IMR-90 (cell line): ENCODE results near the gene HYAL3. TPM values are rescaled to one million over a fixed set of nuclear protein-coding genes. Genes with fewer than 3 reads are reported as not detected.

Experiments used
- ATAC-seq: fragments of 200-7000 bp; cut with Tn5 transposase; 2 replicates; pipeline ENCODE4 v1.9.1; 2020; ENCODE audit warnings: low read depth, mild to moderate bottlenecking, moderate library complexity
- BruUV-seq: library from RNA; stranded (reverse); fragments of 400-500 nt; replicated peaks from 2 replicates; lab custom pipeline; 2021; lab: Mats Ljungman, UMichigan
- CTCF ChIA-PET: fragments of 300-600 bp; formaldehyde crosslinking; extraction: SDS; loops from one replicate; lab custom pipeline; 2021; ENCODE audit warnings: antibody characterized with exemption; lab: Yijun Ruan, JAX
- POLR2A ChIA-PET: fragments of 300-600 bp; sonication (Branson Sonifier 250); formaldehyde crosslinking; loops from one replicate; lab custom pipeline; 2022; ENCODE audit warnings: antibody characterized with exemption; ENCODE audit not compliant: unreplicated experiment; lab: Charles Lee
- DNase-seq: peaks from one replicate; pipeline ENCODE4 v3.0.0; 2013
- H2AFZ ChIP-seq: replicated peaks from 2 replicates; pipeline ENCODE3; 2013; ENCODE audit warnings: low read length, mild to moderate bottlenecking; ENCODE audit not compliant: poor library complexity
- H2AK5ac ChIP-seq: 2 replicates; pipeline ENCODE4 v1.6.1; 2013; ENCODE audit warnings: low read depth, low read length, inconsistent platforms
- H2AK9ac ChIP-seq: replicated peaks from 2 replicates; pipeline ENCODE3; 2013; ENCODE audit warnings: mild to moderate bottlenecking, low read depth, low read length, moderate library complexity; ENCODE audit not compliant: poor library complexity
- H2BK120ac ChIP-seq: 2 replicates; pipeline ENCODE4 v1.6.1; 2013; ENCODE audit warnings: low read depth, low read length, inconsistent platforms
- H2BK15ac ChIP-seq: 3 replicates; pipeline ENCODE4 v1.6.1; 2013; ENCODE audit warnings: low read depth, low read length, inconsistent platforms
- H2BK20ac ChIP-seq: 2 replicates; pipeline ENCODE4 v1.6.1; 2013; ENCODE audit warnings: low read depth, mild to moderate bottlenecking, inconsistent platforms, low read length, moderate library complexity
- H2BK5ac ChIP-seq: 2 replicates; pipeline ENCODE4 v1.6.1; 2013; ENCODE audit warnings: mild to moderate bottlenecking, low read depth, low read length, inconsistent platforms; ENCODE audit not compliant: poor library complexity, severe bottlenecking
- H3K14ac ChIP-seq: replicated peaks from 2 replicates; pipeline ENCODE4 v1.6.1; 2013; ENCODE audit warnings: low read depth, low read length, inconsistent platforms
- H3K18ac ChIP-seq: 2 replicates; pipeline ENCODE4 v1.6.1; 2013; ENCODE audit warnings: low read depth, low read length, control low read depth
- H3K23ac ChIP-seq: 2 replicates; pipeline ENCODE4 v1.6.1; 2013; ENCODE audit warnings: low read depth, low read length, inconsistent platforms
- H3K27ac ChIP-seq: 2 replicates; pipeline ENCODE4 v1.5.1; 2013; ENCODE audit warnings: mild to moderate bottlenecking, control low read depth, low read length; ENCODE audit not compliant: insufficient read depth
- H3K27me3 ChIP-seq: 2 replicates; pipeline ENCODE4 v1.6.1; 2013; ENCODE audit warnings: low read length; ENCODE audit not compliant: control insufficient read depth, insufficient read depth
- H3K36me3 ChIP-seq: 2 replicates; pipeline ENCODE4 v1.6.1; 2013; ENCODE audit warnings: low read length, mixed read lengths; ENCODE audit not compliant: control insufficient read depth, insufficient read depth
- H3K4ac ChIP-seq: 2 replicates; pipeline ENCODE4 v1.6.1; 2013; ENCODE audit warnings: low read depth, low read length, inconsistent platforms
- H3K4me1 ChIP-seq: 2 replicates; pipeline ENCODE4 v1.6.1; 2013; ENCODE audit warnings: low read length, mixed read lengths; ENCODE audit not compliant: control insufficient read depth, insufficient read depth
- H3K4me2 ChIP-seq: 2 replicates; pipeline ENCODE4 v1.6.1; 2013; ENCODE audit warnings: low read depth, mild to moderate bottlenecking, control low read depth, low read length, moderate library complexity
- H3K4me3 ChIP-seq: 2 replicates; pipeline ENCODE4 v1.5.1; 2013; ENCODE audit warnings: low read depth, mild to moderate bottlenecking, control low read depth, low read length, moderate library complexity; ENCODE audit not compliant: insufficient read depth
- H3K56ac ChIP-seq: 2 replicates; pipeline ENCODE4 v1.6.1; 2013; ENCODE audit warnings: low read length, inconsistent platforms; ENCODE audit not compliant: insufficient read depth; ENCODE audit errors: extremely low read depth
- H3K79me1 ChIP-seq, 2 experiments: 2 replicates each; pipeline ENCODE4 v1.6.1; 2013; ENCODE audit warnings: low read length in 2 of 2, inconsistent platforms in 1 of 2, low read depth in 1 of 2
- H3K9ac ChIP-seq: 2 replicates; pipeline ENCODE4 v1.6.1; 2013; ENCODE audit warnings: low read depth, low read length, control low read depth
- H3K9me1 ChIP-seq: 2 replicates; pipeline ENCODE4 v1.6.1; 2013; ENCODE audit warnings: low read length, inconsistent platforms; ENCODE audit not compliant: insufficient read depth
- H3K9me3 ChIP-seq: 2 replicates; pipeline ENCODE4 v1.6.1; 2013; ENCODE audit warnings: low read length; ENCODE audit not compliant: control insufficient read depth, insufficient read depth
- H4K20me1 ChIP-seq: 2 replicates; pipeline ENCODE4 v1.6.1; 2013; ENCODE audit warnings: low read length, inconsistent platforms; ENCODE audit not compliant: insufficient read depth
- H4K5ac ChIP-seq: 2 replicates; pipeline ENCODE4 v1.6.1; 2013; ENCODE audit warnings: mild to moderate bottlenecking, low read depth, low read length, control low read depth
- H4K8ac ChIP-seq, 2 experiments: 2 replicates each; pipeline ENCODE4 v1.6.1; 2013; ENCODE audit warnings: low read depth in 2 of 2, low read length in 2 of 2, control low read depth in 1 of 2, inconsistent platforms in 1 of 2
- H4K91ac ChIP-seq: 2 replicates; pipeline ENCODE4 v1.6.1; 2013; ENCODE audit warnings: low read depth, low read length, inconsistent platforms; ENCODE audit not compliant: insufficient read depth
- MAFK ChIP-seq: IDR thresholded peaks from 2 replicates; pipeline ENCODE4 v1.6.1; 2012; ENCODE audit warnings: low read depth, low read length, improper control_type of control experiment
- MAZ ChIP-seq: IDR thresholded peaks from 2 replicates; pipeline ENCODE4 v1.6.1; 2012; ENCODE audit warnings: low read depth, mild to moderate bottlenecking, low read length, improper control_type of control experiment, moderate library complexity, borderline replicate concordance
- WGBS, 2 experiments: methylation state at CpG; one replicate each; pipeline versions ENCODE4 v1.1.5 to v1.1.7; 2013; ENCODE audit warnings: missing lambda C conversion rate in 2 of 2; ENCODE audit not compliant: insufficient read length in 1 of 2; ENCODE audit errors: extremely low coverage in 2 of 2; 5-methylcytosine and 5-hydroxymethylcytosine counted together
- dilution Hi-C: fragments of 300-500 bp; cut with HindIII; formaldehyde crosslinking; loops from one replicate; pipeline ENCODE4 v1.14.3; 2018; ENCODE audit warnings: low sequenced_read_pairs; ENCODE audit not compliant: unreplicated experiment
- in situ Hi-C: fragments of 300-500 bp; cut with MboI; formaldehyde crosslinking; loops from 3 replicates; pipeline ENCODE4 v1.14.3; 2019; ENCODE audit warnings: low sequenced_read_pairs, inconsistent platforms, mixed read lengths
- intact Hi-C: fragments of 100-400 bp; cut with micrococcal nuclease; formaldehyde crosslinking; loops from 2 replicates; pipeline ENCODE4 v1.10.0; 2022
- polyA plus RNA-seq, 3 experiments: library from polyadenylated mRNA; depleted of rRNA; stranded (reverse); fragments of >200 nt; gene quantifications; 2 replicates each; pipeline ENCODE4 v1.2.3, GENCODE V29; 2012; ENCODE audit warnings: low replicate concordance in 1 of 3
- total RNA-seq: library from RNA; depleted of rRNA; stranded (reverse); fragments of >200 nt; gene quantifications from 2 replicates; pipeline ENCODE4 v1.2.3, GENCODE V29; 2012

The HYAL3 gene
- total and polyA plus RNA-seq, 2 of the 4 experiments (the other 2 are of a cell fraction) = 2.7 to 5.7 TPM

DNA sequence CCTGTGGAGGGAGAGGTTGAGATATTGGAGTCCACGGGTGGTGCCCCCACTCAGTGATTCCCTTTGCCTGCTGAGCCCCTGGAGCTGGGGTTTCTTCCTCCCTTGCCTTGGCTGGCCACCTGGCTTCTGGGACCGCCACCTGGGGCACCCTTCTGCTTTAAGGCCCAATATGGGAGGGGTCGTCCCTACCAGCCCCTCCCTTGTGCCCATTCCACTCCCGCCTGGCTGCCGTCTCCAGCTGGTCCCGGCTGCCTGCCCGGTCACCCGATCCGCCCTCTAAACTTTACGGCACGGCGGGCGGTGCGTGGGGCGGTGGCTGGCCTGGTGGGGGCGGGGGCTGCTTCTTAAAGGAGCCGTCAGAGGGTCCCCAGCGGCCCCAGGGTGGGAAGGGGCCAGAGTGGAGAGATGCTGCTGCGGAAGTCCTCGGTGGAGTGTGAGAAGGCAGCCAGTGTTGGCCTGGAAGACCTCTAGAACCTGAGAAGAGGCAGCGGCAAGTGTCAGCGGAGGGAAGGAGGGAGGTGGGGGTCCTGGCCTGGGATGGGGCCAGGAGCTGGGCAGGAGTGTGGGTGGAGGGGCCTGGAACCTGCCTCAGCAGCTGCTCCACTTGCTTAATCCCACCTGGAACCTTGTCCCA lies 31.8 kb downstream of the HYAL3 start:
- Histone ChIP-seq H4K8ac (peak overlapping the region; percentile 94 to 99), H4K20me1 (no peaks in the 10 kb centered on the region), H3K9ac (peak overlapping the region; percentile 66), H2AK9ac (peak overlapping the region; percentile 97), H2BK5ac (peak overlapping the region; percentile 83), H3K56ac (peak overlapping the region; percentile 47; the same call in 1 of the 2 replicates), H3K36me3 (peaks cover 2% of the 10 kb centered on the region; the same call in 1 of the 2 replicates), H4K91ac (peak overlapping the region; percentile 99), H4K5ac (peak overlapping the region; percentile 77), H3K23ac (peak overlapping the region; percentile 76), H2AFZ (peak overlapping the region; percentile 90), H3K14ac (peak overlapping the region; percentile 98), H3K4me1 (peaks cover 65% of the 10 kb centered on the region), H3K27ac (peak overlapping the region; percentile 80), H2AK5ac (peak overlapping the region; percentile 100), H2BK20ac (peak overlapping the region; percentile 96), H3K9me1 (peaks cover 46% of the 10 kb centered on the region), H3K4ac (peak overlapping the region; percentile 100), H3K9me3 (no peaks in the 10 kb centered on the region), H3K18ac (peak overlapping the region; percentile 45), H2BK120ac (peak overlapping the region; percentile 97), H3K4me2 (peak overlapping the region; percentile 70), H3K4me3 (peak overlapping the region; percentile 53), H3K79me1 (peaks cover 3 to 57% of the 10 kb centered on the region in 2 experiments; a peak in 3 of 4 replicates), H3K27me3 (no peaks in the 10 kb centered on the region), H2BK15ac (peak overlapping the region; percentile 97; the same call in 2 of the 3 replicates)
- WGBS, 2 experiments = 0% methylated on average over 3 of the region's 22 CpGs; no CpG with 5 or more reads in 1 of the 2 experiments
- BruUV-seq = no TSS peak
- ATAC-seq (peak; percentile 11; the same call in 1 of the 2 replicates), DNase-seq (no peak)
- dilution Hi-C loops (no loop called here), in situ Hi-C loops (no loop called here), intact Hi-C loops (no loop called here)
- POLR2A ChIA-PET = interaction anchor here (0.6 kb wide), 1 partner anchor 1957 kb away, joined by 9 read pairs; no protein-coding TSS in a partner anchor
- CTCF ChIA-PET = interaction anchor here (1.6 kb wide), 1 partner anchor 40 kb away, joined by 5 read pairs; no protein-coding TSS in a partner anchor
- peak; percentile 26; the same call in 1 of the 2 replicates for TF ChIP-seq MAZ
- TF ChIP-seq MAFK = no peak
